Activated CD8-positive, alpha-beta T cell treated with anti-CD3 and anti-CD28 coated beads, Interleukin-2, amount 10 ng/mL, durations not matched to agents 7 days and 5 days (primary cell): ENCODE data around the gene RNF225. TPM values are rescaled to one million over a fixed set of nuclear protein-coding genes. Genes with fewer than 3 reads are reported as not detected.

Experiments
- ATAC-seq: fragments of 150-1000 bp; cut with Tn5 transposase; one replicate; pipeline ENCODE4 v1.10.0; 2021; ENCODE audit warnings: moderate library complexity
- CTCF ChIA-PET: fragments of 350-600 bp; sonication (Branson Sonifier 250); formaldehyde crosslinking; loops from one replicate; lab custom pipeline; 2021; ENCODE audit warnings: antibody characterized with exemption; lab: Charles Lee
- POLR2A ChIA-PET: fragments of 350-600 bp; sonication (Branson Sonifier 250); formaldehyde crosslinking; loops from one replicate; lab custom pipeline; 2021; ENCODE audit warnings: antibody characterized with exemption; lab: Charles Lee
- DNase-seq: peaks from one replicate; pipeline ENCODE4 v3.0.0-alpha.2; 2020
- H3K27ac Mint-ChIP-seq: one replicate; pipeline ENCODE4 v1.8.0; 2021; ENCODE audit warnings: mild to moderate bottlenecking, mixed read lengths
- H3K27me3 Mint-ChIP-seq: one replicate; pipeline ENCODE4 v1.8.0; 2021; ENCODE audit warnings: low read depth, mixed read lengths
- H3K36me3 Mint-ChIP-seq: one replicate; pipeline ENCODE4 v1.8.0; 2021; ENCODE audit warnings: low read depth, mixed read lengths
- H3K4me1 Mint-ChIP-seq: one replicate; pipeline ENCODE4 v1.8.0; 2021; ENCODE audit warnings: low read depth, mixed read lengths
- H3K4me3 Mint-ChIP-seq: one replicate; pipeline ENCODE4 v1.8.0; 2021; ENCODE audit warnings: mild to moderate bottlenecking, mixed read lengths
- H3K9me3 Mint-ChIP-seq: one replicate; pipeline ENCODE4 v1.8.0; 2022; ENCODE audit warnings: mixed read lengths; ENCODE audit not compliant: insufficient read depth
- total RNA-seq, 2 experiments: library from RNA; stranded (reverse); gene quantifications; one replicate each; pipeline ENCODE4 v1.2.3, GENCODE V29; 2021

The RNF225 gene
- total RNA-seq, 2 experiments from 2014 or later: 0.84 to 0.99 TPM

DNA sequence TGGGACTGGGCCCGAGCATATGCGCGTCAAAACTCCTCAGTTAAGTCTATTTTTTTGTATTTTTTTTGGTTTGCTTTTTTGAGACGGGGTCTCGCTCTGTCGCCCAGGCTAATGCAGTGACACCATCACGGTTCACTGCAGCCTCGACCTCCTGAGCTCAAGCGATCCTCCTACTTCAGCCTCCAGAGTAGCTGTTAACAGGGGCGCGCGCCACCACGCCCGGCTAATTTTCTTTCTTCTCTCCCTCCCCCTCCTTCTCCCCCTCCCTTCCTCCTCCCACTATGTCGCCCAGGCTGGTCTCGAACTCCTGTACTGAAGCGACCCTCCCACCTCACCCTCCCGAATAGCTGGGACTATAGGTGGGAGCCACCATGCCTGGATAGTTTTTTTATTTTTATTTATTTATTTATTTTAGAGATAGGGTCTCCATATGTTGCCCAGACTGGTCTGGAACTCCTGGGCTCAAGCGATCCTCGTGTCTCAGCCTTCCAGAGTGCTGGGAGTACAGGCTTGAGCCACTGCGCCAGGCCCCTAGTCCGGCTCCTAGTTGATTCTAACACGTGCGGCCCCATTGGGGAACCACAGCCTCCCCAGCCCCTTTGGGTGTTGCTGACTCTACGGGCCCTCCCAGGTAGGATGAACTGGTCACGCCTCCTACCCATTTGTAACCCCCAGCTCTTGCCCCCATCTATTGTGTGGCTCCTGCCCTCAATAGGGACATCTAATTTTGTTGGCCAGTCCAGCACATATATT is 13.8 kb upstream of the RNF225 start:
- no peak for DNase-seq
- Mint-ChIP-seq H3K27ac (peak overlapping the region; percentile 94), H3K4me1 (peaks cover 40% of the 10 kb centered on the region), H3K36me3 (no peaks in the 10 kb centered on the region), H3K9me3 (no peaks in the 10 kb centered on the region), H3K4me3 (peak overlapping the region; percentile 82), H3K27me3 (no peaks in the 10 kb centered on the region)
- ChIA-PET POLR2A (interaction anchor here (1.0 kb wide), 2 partner anchors 25 to 34 kb away, joined by 3 read pairs; no protein-coding TSS in a partner anchor), CTCF (interaction anchor here (0.7 to 1.3 kb wide), 2 partner anchors 27 to 34 kb away, joined by 3 read pairs; partner anchors contain the start of gene ZNF584)
- no peak for ATAC-seq

DNA sequence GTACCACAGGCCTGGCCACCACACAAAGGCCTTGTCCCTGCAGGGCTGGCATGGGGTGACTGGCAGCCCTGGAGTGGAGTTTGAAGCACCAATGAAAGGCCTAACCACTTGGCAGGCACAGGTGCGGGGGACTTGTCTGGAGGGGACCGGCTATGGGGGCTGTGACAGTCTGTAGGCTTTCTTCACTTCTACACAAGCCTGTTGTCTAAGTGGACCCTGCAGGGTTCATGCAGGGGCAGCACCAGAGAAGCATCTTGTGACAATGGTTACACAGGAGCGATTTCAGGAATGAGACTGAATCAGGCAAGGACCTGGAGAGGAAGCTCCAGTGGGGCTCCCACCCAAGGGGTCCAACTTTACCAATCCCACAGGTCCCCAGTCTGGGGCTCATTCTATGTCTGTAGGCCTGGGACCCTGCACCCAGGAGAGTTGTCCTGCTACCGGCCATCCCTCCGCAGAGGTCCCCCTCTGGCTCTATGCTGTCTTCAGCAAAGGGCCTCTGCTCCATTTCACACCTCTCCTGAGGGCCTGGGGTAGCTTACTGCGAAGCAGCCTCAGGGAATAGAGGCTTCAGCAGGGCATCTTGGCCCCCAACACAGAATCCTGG is 12.4 kb upstream of the RNF225 start:
- ChIA-PET CTCF (interaction anchor here (1.3 kb wide), 1 partner anchor 36 kb away, joined by 3 read pairs; no protein-coding TSS in a partner anchor), POLR2A (no interaction called here)
- peak overlapping the region; percentile 49 for H3K27ac Mint-ChIP-seq
- no peaks in the 10 kb centered on the region for H3K9me3 Mint-ChIP-seq
- H3K36me3 Mint-ChIP-seq: peaks cover 10% of the 10 kb centered on the region
- no peaks in the 10 kb centered on the region for H3K27me3 Mint-ChIP-seq
- H3K4me1 Mint-ChIP-seq: peaks cover 44% of the 10 kb centered on the region
- peak overlapping the region; percentile 40 for H3K4me3 Mint-ChIP-seq
- no peak for DNase-seq
- no peak for ATAC-seq

DNA sequence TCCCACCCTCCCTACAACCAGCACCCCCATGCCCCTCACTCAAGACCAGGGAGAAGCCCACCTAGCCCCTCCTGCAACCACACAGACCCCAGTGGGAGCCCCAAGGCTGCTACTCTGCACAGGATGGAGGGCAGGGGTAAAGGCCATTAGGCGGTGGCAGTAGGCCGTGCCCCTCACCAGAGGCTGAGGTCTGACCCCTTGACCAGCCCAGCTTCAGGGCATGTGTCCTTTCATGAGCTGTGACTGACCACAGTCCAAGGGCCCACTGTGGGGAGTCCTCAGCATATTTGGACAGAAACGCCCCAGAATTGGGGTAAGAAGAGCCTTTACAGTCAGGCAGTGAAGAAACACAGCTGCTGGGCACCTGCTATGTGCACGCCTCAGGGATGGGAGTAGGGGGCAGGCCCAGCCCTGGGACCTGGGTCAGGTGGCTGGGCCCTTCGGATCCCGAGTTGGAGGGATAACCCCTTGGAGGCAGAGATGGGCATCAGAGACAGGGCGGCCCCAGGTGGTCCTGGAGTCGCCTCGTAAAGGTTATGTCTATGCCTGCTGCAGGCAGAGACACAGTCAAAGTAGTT is 10.1 kb upstream of the RNF225 start:
- Mint-ChIP-seq H3K4me3 (peak overlapping the region; percentile 97), H3K36me3 (peaks cover 24% of the 10 kb centered on the region), H3K27me3 (no peaks in the 10 kb centered on the region), H3K4me1 (peaks cover 46% of the 10 kb centered on the region), H3K27ac (peak overlapping the region; percentile 95), H3K9me3 (no peaks in the 10 kb centered on the region)
- DNase-seq: no peak
- no peak for ATAC-seq
- POLR2A ChIA-PET: interaction anchor here (1.2 to 1.6 kb wide), 2 partner anchors 23 to 202 kb away, joined by 3 to 4 read pairs; partner anchors contain the start of genes ZNF274 and ZNF497
- CTCF ChIA-PET: interaction anchor here (1.0 kb wide), 1 partner anchor 134 kb away, joined by 3 read pairs; no protein-coding TSS in a partner anchor

DNA sequence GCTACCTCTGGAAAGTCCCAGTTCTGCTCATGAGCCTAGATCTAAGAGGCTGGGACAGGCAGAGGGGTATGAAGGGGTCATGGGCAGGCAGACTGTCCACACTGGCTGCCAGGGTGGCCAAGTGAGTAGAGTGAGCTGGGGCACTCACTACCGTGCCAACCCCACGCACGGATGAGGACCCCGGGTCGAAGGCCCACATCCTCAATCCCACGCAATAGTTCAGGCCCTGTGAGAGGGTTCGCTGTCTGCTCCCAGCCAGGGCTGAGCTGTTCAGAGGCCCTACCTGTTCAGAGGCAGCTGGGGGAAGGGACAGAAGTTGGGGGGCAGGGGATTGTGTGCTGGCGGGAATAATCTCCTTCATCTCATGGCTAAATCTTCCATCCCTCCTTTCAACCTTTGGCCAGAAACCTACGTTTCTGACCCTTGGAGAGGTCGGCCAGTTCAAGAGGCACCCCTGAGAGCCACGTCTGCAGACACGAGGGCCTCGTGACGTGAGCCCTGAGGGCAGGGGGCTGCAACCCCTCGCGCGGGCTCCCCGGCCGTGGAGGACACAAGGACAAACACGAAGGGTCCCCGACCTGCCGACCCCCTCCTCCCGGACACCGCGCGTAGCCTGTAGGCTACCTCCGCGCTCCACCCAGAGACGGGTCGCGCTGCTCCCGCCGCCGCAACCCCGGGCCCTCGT is 9.4 kb upstream of the RNF225 start:
- DNase-seq (no peak), ATAC-seq (no peak)
- H3K36me3 Mint-ChIP-seq: peaks cover 30% of the 10 kb centered on the region
- peaks cover 52% of the 10 kb centered on the region for H3K4me1 Mint-ChIP-seq
- ChIA-PET POLR2A (interaction anchor here (1.0 to 2.0 kb wide), 4 partner anchors 23 to 567 kb away, joined by 3 to 11 read pairs (median 4); partner anchors contain the start of genes ZNF274 and ZNF497), CTCF (interaction anchor here (1.0 kb wide), 1 partner anchor 133 kb away, joined by 3 read pairs; no protein-coding TSS in a partner anchor)
- peak overlapping the region; percentile 95 for H3K27ac Mint-ChIP-seq
- H3K4me3 Mint-ChIP-seq: peak overlapping the region; percentile 97
- no peaks in the 10 kb centered on the region for H3K27me3 Mint-ChIP-seq
- no peaks in the 10 kb centered on the region for H3K9me3 Mint-ChIP-seq

DNA sequence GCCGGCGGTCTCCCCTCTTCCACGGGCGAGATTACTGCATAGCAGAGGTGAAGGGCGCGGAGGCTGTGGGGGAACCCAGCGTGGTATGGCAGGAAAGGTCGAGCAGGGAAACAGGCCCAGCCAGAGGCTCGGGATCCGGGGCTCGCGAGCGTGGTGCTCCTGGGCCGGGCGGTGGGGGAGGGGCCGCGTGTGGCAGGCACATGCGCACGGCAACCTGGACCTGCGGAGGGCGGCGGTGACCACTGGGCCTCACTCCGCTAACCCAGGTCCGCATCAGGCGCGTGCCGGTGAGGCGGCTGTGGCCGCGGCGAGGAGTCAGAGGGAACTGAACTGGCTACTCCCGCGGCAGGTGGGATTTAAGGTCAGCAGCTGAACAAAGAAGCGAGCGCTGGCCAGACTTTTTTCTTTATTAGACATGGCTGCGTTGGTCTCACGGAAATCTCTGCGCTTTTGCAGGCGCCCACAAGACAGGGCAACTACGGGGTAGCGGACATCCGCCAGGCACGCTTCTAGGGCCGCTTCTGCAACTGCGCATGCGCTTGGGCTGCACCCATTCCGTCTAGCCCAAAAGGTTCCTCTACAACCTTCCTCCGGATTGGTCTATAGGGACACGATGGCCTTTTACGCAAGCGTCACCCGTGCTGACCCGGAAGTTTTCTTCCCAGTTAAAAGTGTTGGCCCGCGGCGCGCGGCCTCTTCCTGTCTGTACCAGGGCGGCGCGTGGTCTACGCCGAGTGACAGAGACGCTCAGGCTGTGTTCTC is 8.7 kb upstream of the RNF225 start, which contains the start of gene RPS5:
TSS of gene RPS5 (plus strand) at position 694 of the 762 bp plus-strand sequence. CDS start 869 bp downstream, outside the sequence.
- Mint-ChIP-seq H3K4me1 (peaks cover 58% of the 10 kb centered on the region), H3K27ac (peak within 1 kb of the TSS; percentile 95), H3K4me3 (peak within 1 kb of the TSS; percentile 97), H3K27me3 (no peaks in the 10 kb centered on the region), H3K36me3 (peaks cover 36% of the 10 kb centered on the region), H3K9me3 (no peaks in the 10 kb centered on the region)
- ATAC-seq (peak; percentile 87), DNase-seq (peak; percentile 98)
- ChIA-PET CTCF (interaction anchor here (1.0 to 1.7 kb wide), 2 partner anchors 132 to 194 kb away, joined by 3 to 5 read pairs; no protein-coding TSS in a partner anchor), POLR2A (interaction anchor here (0.6 to 2.0 kb wide), 7 partner anchors 20 to 568 kb away, joined by 3 to 11 read pairs (median 4); partner anchors contain the start of genes ZNF132, ZNF274 and ZNF497)

DNA sequence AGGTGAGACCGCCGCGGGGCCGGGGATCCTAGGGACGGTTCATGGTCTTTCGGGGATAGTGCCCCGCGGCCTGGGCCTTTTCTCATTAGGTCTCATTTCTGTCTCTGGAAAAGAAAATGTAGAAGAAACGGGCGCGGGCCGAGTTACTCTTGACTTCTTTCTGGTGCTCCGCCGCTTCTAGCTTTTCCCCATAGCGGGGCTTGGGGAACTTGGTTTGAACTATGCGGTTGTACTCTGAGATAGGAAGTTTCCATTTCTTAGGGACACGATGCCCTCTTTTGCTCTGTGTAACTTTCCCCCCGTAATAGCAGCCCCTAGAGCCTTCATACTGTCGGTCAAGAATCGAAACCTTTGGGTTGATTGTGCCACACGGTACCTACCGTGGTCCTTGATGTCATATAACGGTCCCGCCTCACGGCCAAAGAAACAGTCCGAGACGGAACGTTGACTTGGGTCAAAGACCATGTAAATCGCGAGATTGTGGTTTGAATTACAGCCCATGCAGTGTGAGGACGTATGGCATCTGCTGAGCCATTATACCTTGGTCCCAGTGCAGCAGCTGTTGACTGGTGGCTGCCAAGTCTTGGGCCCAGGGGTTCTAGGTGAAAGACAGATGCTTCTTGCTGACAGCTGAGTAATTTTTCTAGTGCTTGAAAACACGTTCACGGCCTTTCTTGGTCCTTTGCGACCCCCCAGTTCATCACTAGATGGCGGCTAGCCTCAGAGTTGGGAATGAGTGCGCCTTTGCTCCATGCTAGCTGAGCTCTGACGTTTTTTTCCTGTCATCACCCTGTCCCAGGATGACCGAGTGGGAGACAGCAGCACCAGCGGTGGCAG is 7.9 kb upstream of the RNF225 start:
- peaks cover 57% of the 10 kb centered on the region for H3K4me1 Mint-ChIP-seq
- ATAC-seq (peak; percentile 5), DNase-seq (no peak)
- H3K27ac Mint-ChIP-seq: peak overlapping the region; percentile 95
- CTCF ChIA-PET: interaction anchor here (1.7 to 2.2 kb wide), 2 partner anchors 132 to 193 kb away, joined by 5 to 7 read pairs; partner anchors contain the start of gene ZBTB45
- H3K27me3 Mint-ChIP-seq: no peaks in the 10 kb centered on the region
- H3K9me3 Mint-ChIP-seq: no peaks in the 10 kb centered on the region
- H3K4me3 Mint-ChIP-seq: peak overlapping the region; percentile 97
- peaks cover 42% of the 10 kb centered on the region for H3K36me3 Mint-ChIP-seq
- POLR2A ChIA-PET: interaction anchor here (0.6 to 2.0 kb wide), 6 partner anchors 19 to 157 kb away, joined by 3 to 11 read pairs (median 3); partner anchors contain the start of genes ZNF132 and ZNF497

DNA sequence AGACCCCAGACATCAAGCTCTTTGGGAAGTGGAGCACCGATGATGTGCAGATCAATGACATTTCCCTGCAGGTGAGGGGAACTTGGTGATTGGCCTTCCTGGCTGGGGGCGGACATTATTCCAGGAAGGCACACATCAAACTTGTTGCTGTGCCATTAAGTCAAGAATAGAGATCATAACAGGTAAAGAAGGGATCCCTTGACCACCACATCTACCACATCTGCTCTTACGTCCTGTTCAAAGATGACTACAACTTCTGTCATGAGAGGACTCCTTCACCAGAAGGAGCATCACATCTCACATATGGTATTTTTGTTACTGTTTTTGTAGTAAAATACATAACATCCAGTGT is 7.3 kb upstream of the RNF225 start:
- Mint-ChIP-seq H3K4me1 (peaks cover 56% of the 10 kb centered on the region), H3K9me3 (no peaks in the 10 kb centered on the region), H3K27ac (peak overlapping the region; percentile 95), H3K27me3 (no peaks in the 10 kb centered on the region), H3K4me3 (peak overlapping the region; percentile 97), H3K36me3 (peaks cover 48% of the 10 kb centered on the region)
- POLR2A ChIA-PET: interaction anchor here (1.6 to 2.0 kb wide), 2 partner anchors 25 to 157 kb away, joined by 4 to 11 read pairs; partner anchors contain the start of gene ZNF497
- ATAC-seq (no peak), DNase-seq (no peak)
- CTCF ChIA-PET: interaction anchor here (1.7 to 2.2 kb wide), 2 partner anchors 132 to 193 kb away, joined by 5 to 7 read pairs; partner anchors contain the start of gene ZBTB45

DNA sequence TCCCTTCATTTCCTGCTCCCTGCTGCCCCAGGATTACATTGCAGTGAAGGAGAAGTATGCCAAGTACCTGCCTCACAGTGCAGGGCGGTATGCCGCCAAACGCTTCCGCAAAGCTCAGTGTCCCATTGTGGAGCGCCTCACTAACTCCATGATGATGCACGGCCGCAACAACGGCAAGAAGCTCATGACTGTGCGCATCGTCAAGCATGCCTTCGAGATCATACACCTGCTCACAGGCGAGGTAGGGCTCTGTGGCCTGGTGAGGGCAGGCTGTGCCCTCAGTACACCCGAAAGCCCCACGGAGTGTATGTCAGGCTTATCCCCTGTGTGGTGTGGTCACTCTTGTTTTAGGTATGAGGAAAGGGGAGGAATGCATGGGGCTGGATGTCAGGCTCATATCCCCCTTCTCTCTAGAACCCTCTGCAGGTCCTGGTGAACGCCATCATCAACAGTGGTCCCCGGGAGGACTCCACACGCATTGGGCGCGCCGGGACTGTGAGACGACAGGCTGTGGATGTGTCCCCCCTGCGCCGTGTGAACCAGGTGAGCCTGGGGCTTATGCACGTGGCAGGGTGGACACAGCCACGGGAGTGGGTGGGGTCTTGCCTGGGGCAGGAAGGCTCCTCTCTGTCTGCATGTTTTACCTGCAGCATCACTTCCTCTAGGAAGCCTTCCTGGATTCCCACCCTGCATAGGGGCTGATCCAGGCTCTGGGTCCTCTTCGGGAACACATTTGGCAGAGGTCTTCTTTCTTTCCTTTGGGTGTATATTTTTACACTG is 2.3 kb upstream of the RNF225 start:
- ChIA-PET POLR2A (no interaction called here), CTCF (no interaction called here)
- Mint-ChIP-seq H3K27me3 (no peaks in the 10 kb centered on the region), H3K4me1 (peaks cover 47% of the 10 kb centered on the region), H3K27ac (no peak overlapping the region), H3K9me3 (no peaks in the 10 kb centered on the region), H3K4me3 (no peak overlapping the region), H3K36me3 (peaks cover 61% of the 10 kb centered on the region)
- ATAC-seq (no peak), DNase-seq (no peak)

DNA sequence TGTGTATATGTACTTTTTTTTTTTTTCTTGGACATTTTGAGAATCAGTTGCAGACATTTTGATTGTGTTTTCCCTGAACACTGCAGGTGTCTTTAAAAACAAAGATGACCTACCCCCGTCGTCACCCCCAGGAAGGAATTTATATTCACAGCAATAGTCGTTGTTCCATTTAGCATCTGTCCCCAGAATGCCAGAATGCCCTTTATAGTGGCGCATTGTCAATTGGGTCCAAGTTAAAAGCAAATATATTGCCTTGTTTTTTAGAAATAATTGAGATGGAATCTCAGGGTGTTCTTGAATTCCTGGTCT is 1.8 kb upstream of the RNF225 start:
- ATAC-seq (no peak), DNase-seq (no peak)
- no peaks in the 10 kb centered on the region for H3K27me3 Mint-ChIP-seq
- peaks cover 57% of the 10 kb centered on the region for H3K36me3 Mint-ChIP-seq
- ChIA-PET CTCF (no interaction called here), POLR2A (no interaction called here)
- H3K27ac Mint-ChIP-seq: no peak overlapping the region
- H3K9me3 Mint-ChIP-seq: no peaks in the 10 kb centered on the region
- no peak overlapping the region for H3K4me3 Mint-ChIP-seq
- peaks cover 44% of the 10 kb centered on the region for H3K4me1 Mint-ChIP-seq
